Measurements from ENCODE around the gene MACROD2. TPM values are rescaled to one million over a fixed set of nuclear protein-coding genes. Genes with fewer than 3 reads are reported as not detected.

Gene MACROD2
- total and polyA plus RNA-seq, 4 donors: 0.66 to 10.5 (median 3.3) TPM

- no peak overlapping the region for H3K27ac ChIP-seq (ENCODE audit: low read depth in 1 of 2, low read length in 2 of 2)
Measured at GRCh38 chr20:14882846-14883245, 887.5 kb downstream of the MACROD2 start.

GRCh38 chr20:14883324-14883723 is 888.0 kb downstream of the MACROD2 start:
- H3K4me3 ChIP-seq (ENCODE audit: low read depth in 1 of 3, low read length in 3 of 3): no peak overlapping the region
- H3K9me3 ChIP-seq (ENCODE audit: control insufficient read depth in 4 of 4, low read length in 3 of 4): no peaks in the 10 kb centered on the region
- no peak overlapping the region for H3K27ac ChIP-seq (ENCODE audit: low read depth in 1 of 2, low read length in 2 of 2)
- no peak for DNase-seq (ENCODE audit: low spot score)
- H3K9ac ChIP-seq (ENCODE audit: low read depth in 1 of 2, low read length in 2 of 2): no peak overlapping the region
- TF ChIP-seq ATF3 (IDR thresholded peaks at IDR 0.05): no peak
- no peak for TF ChIP-seq HNF4G (IDR thresholded peaks at IDR 0.05)
- TF ChIP-seq TAF1 (conservative IDR thresholded peaks at IDR 0.05): no peak
- TF ChIP-seq CTCF (IDR thresholded peaks at IDR 0.05; ENCODE audit: low read depth, low read length, missing input control): no peak
- TF ChIP-seq FOXA1 (IDR thresholded peaks at IDR 0.05): no peak
- TF ChIP-seq REST (IDR thresholded peaks at IDR 0.05): no peak
- no peak for TF ChIP-seq RAD21 (IDR thresholded peaks at IDR 0.05)
- TF ChIP-seq GABPA (IDR thresholded peaks at IDR 0.05 in 1 of 2, conservative IDR thresholded peaks at IDR 0.05 in 1 of 2): no peak
- TF ChIP-seq EGR1 (IDR thresholded peaks at IDR 0.05; ENCODE audit: low read depth in 2 of 2): no peak
- no peak for TF ChIP-seq RXRA (IDR thresholded peaks at IDR 0.05)
- no peak for TF ChIP-seq ZBTB33 (IDR thresholded peaks at IDR 0.05)
- TF ChIP-seq MAX (IDR thresholded peaks at IDR 0.05): no peak
- no peak for TF ChIP-seq SP1 (IDR thresholded peaks at IDR 0.05)
- TF ChIP-seq FOXA2 (IDR thresholded peaks at IDR 0.05): no peak
- no peaks in the 10 kb centered on the region for H3K36me3 ChIP-seq (ENCODE audit: control insufficient read depth in 4 of 4, insufficient read depth in 3 of 4, low read depth in 1 of 4, low read length in 3 of 4)
- no peaks in the 10 kb centered on the region for H3K27me3 ChIP-seq (ENCODE audit: control insufficient read depth in 4 of 4, insufficient read depth in 4 of 4, low read length in 3 of 4)
- 86% methylated on average over 1 of the region's 1 CpG for WGBS
- H3K4me1 ChIP-seq (ENCODE audit: control insufficient read depth in 4 of 4, insufficient read depth in 4 of 4, low read length in 3 of 4): peaks cover 0 to 8% (median 4%) of the 10 kb centered on the region in 4 donors

More at GRCh38 chr20:14882846-14883245, 887.5 kb downstream of the MACROD2 start:
- H3K36me3 ChIP-seq (ENCODE audit: control insufficient read depth in 4 of 4, insufficient read depth in 3 of 4, low read depth in 1 of 4, low read length in 3 of 4): no peaks in the 10 kb centered on the region
- no peak for TF ChIP-seq GABPA (IDR thresholded peaks at IDR 0.05 in 1 of 2, conservative IDR thresholded peaks at IDR 0.05 in 1 of 2)
- TF ChIP-seq RAD21 (IDR thresholded peaks at IDR 0.05): no peak
- no peak for TF ChIP-seq HNF4A (conservative IDR thresholded peaks at IDR 0.05)
- TF ChIP-seq EGR1 (IDR thresholded peaks at IDR 0.05; ENCODE audit: low read depth in 2 of 2): no peak
- TF ChIP-seq RXRA (IDR thresholded peaks at IDR 0.05): no peak
- TF ChIP-seq SP1 (IDR thresholded peaks at IDR 0.05): no peak
- no peak for TF ChIP-seq ATF3 (IDR thresholded peaks at IDR 0.05)
- TF ChIP-seq FOXA2 (IDR thresholded peaks at IDR 0.05): no peak
- TF ChIP-seq YY1 (IDR thresholded peaks at IDR 0.05): no peak
- TF ChIP-seq TAF1 (conservative IDR thresholded peaks at IDR 0.05): no peak
- no peak for DNase-seq (ENCODE audit: low spot score)
- no peaks in the 10 kb centered on the region for H3K9me3 ChIP-seq (ENCODE audit: control insufficient read depth in 4 of 4, low read length in 3 of 4)
- H3K27me3 ChIP-seq (ENCODE audit: control insufficient read depth in 4 of 4, insufficient read depth in 4 of 4, low read length in 3 of 4): no peaks in the 10 kb centered on the region
- H3K4me1 ChIP-seq (ENCODE audit: control insufficient read depth in 4 of 4, insufficient read depth in 4 of 4, low read length in 3 of 4): peaks cover 0 to 8% (median 4%) of the 10 kb centered on the region in 4 donors
- no peak overlapping the region for H3K9ac ChIP-seq (ENCODE audit: low read depth in 1 of 2, low read length in 2 of 2)
- H3K4me3 ChIP-seq (ENCODE audit: low read depth in 1 of 3, low read length in 3 of 3): no peak overlapping the region

Data from liver (tissue), 9 donors.